ENCODE measurements around the gene PRR33. TPM values are rescaled to one million over a fixed set of nuclear protein-coding genes. Genes with fewer than 3 reads are reported as not detected.

The PRR33 gene
- total and polyA plus RNA-seq, 2 donors (not counting 3 experiments of a cell fraction or from before 2014, with no cell fraction given): not detected

DNA sequence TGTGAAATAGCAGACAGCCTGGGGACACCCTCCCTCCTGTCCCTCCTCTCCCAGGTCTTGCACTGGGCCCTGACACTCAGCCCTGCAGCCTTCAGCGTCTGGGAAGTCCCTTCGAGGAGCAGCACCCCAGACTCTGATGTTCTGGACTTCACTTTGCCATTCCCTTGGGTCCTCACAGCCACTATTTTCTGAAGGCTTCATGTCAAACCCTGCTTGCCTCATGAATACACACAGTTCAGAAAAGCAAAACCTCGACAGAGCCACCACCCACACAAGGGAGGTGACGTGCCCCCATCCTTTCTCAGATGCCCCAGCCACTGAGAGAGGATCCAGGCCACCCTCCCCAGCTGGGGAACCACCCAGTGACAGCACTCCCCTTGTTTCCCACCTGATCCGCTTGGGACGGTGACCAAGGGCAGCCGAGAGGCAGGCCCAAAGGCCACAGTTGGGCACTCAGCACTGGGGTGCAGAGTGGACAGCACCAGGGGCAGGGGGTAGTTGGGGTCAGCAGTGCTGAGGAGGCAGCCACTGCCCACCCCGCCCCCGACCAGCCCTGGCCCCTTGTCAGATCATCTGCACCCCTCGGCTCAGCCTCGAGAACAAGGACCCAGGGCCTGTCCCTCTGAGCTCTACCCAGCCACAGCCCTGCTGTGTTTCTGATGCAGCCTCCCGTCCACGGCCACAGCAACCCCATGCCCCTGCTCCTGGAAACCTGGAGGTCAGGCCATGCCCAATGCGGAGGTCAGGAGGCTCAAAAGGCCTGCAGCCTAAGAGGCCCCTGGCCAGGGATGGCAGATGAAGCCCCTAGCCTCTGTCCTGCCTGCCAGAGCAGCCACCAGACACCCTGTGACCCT lies 24.7 kb upstream of the PRR33 start:
- DNase-seq (ENCODE audit: low read depth, low spot score): no peak
- FAIRE-seq: no peak
- H3K9me3 ChIP-seq (replicated peaks; ENCODE audit: control insufficient read depth, insufficient read depth, low read length): no peaks in the 10 kb centered on the region
- TF ChIP-seq GATA2 (IDR thresholded peaks at IDR 0.05; ENCODE audit: insufficient read depth, insufficient read length, low read depth, low read length) (no peak), FOS (IDR thresholded peaks at IDR 0.05; ENCODE audit: borderline replicate concordance, insufficient read depth, low read length) (no peak), MYC (IDR thresholded peaks at IDR 0.05; ENCODE audit: low read depth, low read length) (no peak), POLR2A (IDR thresholded peaks at IDR 0.05; ENCODE audit: low read depth, low read length) (no peak), JUN (IDR thresholded peaks at IDR 0.05; ENCODE audit: borderline replicate concordance, insufficient read depth, insufficient read length, low read depth) (no peak), POLR2AphosphoS5 (IDR thresholded peaks at IDR 0.05; ENCODE audit: insufficient read depth, low read depth, low read length) (no peak)
- TF ChIP-seq, protein P1, sequence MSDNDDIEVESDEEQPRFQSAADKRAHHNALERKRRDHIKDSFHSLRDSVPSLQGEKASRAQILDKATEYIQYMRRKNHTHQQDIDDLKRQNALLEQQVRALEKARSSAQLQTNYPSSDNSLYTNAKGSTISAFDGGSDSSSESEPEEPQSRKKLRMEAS (IDR thresholded peaks at IDR 0.05; ENCODE audit: insufficient read depth, insufficient read length): no peak
- TF ChIP-seq, protein P2, sequence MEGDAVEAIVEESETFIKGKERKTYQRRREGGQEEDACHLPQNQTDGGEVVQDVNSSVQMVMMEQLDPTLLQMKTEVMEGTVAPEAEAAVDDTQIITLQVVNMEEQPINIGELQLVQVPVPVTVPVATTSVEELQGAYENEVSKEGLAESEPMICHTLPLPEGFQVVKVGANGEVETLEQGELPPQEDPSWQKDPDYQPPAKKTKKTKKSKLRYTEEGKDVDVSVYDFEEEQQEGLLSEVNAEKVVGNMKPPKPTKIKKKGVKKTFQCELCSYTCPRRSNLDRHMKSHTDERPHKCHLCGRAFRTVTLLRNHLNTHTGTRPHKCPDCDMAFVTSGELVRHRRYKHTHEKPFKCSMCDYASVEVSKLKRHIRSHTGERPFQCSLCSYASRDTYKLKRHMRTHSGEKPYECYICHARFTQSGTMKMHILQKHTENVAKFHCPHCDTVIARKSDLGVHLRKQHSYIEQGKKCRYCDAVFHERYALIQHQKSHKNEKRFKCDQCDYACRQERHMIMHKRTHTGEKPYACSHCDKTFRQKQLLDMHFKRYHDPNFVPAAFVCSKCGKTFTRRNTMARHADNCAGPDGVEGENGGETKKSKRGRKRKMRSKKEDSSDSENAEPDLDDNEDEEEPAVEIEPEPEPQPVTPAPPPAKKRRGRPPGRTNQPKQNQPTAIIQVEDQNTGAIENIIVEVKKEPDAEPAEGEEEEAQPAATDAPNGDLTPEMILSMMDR (IDR thresholded peaks at IDR 0.05; ENCODE audit: extremely low read depth in 1 of 2, insufficient read depth in 1 of 2, low read depth in 1 of 2, low read length in 2 of 2): no peak
- no peak overlapping the region for H3K9ac ChIP-seq (replicated peaks; ENCODE audit: extremely low read depth, insufficient read depth, low read length)
- H3K27me3 ChIP-seq (ENCODE audit: control insufficient read depth in 2 of 2, insufficient read depth in 2 of 2, low read length in 2 of 2): no peaks in the 10 kb centered on the region
- POLR2A ChIA-PET: no interaction called here
- H3K36me3 ChIP-seq (ENCODE audit: control insufficient read depth in 2 of 2, extremely low read depth in 1 of 2, insufficient read depth in 2 of 2, low read length in 2 of 2): no peaks in the 10 kb centered on the region
- H3K79me2 ChIP-seq (ENCODE audit: control insufficient read depth, insufficient read depth, low read length): no peaks in the 10 kb centered on the region
- no peak overlapping the region for H3K4me3 ChIP-seq (replicated peaks in 1 of 3; ENCODE audit: insufficient read depth in 1 of 3, low read depth in 1 of 3, low read length in 3 of 3)
- no peak overlapping the region for H3K4me2 ChIP-seq (ENCODE audit: insufficient read depth, low read length)
- CTCF ChIA-PET: interaction anchor here (1.0 to 2.1 kb wide), 2 partner anchors 25 to 34 kb away, joined by 4 to 10 read pairs; partner anchors contain the start of gene PRR33
- no peak overlapping the region for H2AFZ ChIP-seq (ENCODE audit: low read depth, low read length)
- H3K27ac ChIP-seq (ENCODE audit: insufficient read depth, low read depth, low read length): no peak overlapping the region
- H3K9me1 ChIP-seq (replicated peaks; ENCODE audit: control insufficient read depth, extremely low read depth, insufficient read depth, low read length): no peaks in the 10 kb centered on the region
- H4K20me1 ChIP-seq (replicated peaks; ENCODE audit: control insufficient read depth, extremely low read depth, insufficient read depth, low read length): no peaks in the 10 kb centered on the region
- no TSS peak for BruUV-seq (replicated peaks)
- intact Hi-C loops (cut with micrococcal nuclease) (no loop called here), dilution Hi-C loops (cut with MboI; ENCODE audit: extremely low pct_ligation_motif_present, low sequenced_read_pairs) (no loop called here)
- no peaks in the 10 kb centered on the region for H3K4me1 ChIP-seq (ENCODE audit: control insufficient read depth, extremely low read depth, insufficient read depth, low read length)
